GM21381 (cell line): ENCODE measurements around the gene L3MBTL4.

Source experiments
- ATAC-seq: cut with Tn5 transposase; IDR thresholded peaks from one replicate; pipeline ENCODE4 v1.9.1; 2021; ENCODE audit warnings: mild to moderate bottlenecking, moderate library complexity; ENCODE audit not compliant: unreplicated experiment

Gene L3MBTL4

GRCh38 chr18:5973099-5973498 is 441.6 kb downstream of the L3MBTL4 start:
- ATAC-seq = no peak

- ATAC-seq = peak; percentile 43
These were observed 442.4 kb downstream of the L3MBTL4 start for GRCh38 chr18:5972298-5972697.

GRCh38 chr18:5969989-5970403 is 444.7 kb downstream of the L3MBTL4 start:
- no peak for ATAC-seq

- ATAC-seq = no peak
These were observed 445.2 kb downstream of the L3MBTL4 start for GRCh38 chr18:5969355-5969988.

- no peak for ATAC-seq
These were observed 447.0 kb downstream of the L3MBTL4 start for GRCh38 chr18:5967666-5968065.

- no peak for ATAC-seq
These were observed 447.7 kb downstream of the L3MBTL4 start for GRCh38 chr18:5967007-5967406.

GRCh38 chr18:5966514-5966913 is 448.2 kb downstream of the L3MBTL4 start:
- ATAC-seq = no peak

- no peak for ATAC-seq
These were observed 449.7 kb downstream of the L3MBTL4 start for GRCh38 chr18:5964996-5965395.

- no peak for ATAC-seq
These were observed 450.1 kb downstream of the L3MBTL4 start for GRCh38 chr18:5964596-5964995.

- ATAC-seq = no peak
These were observed 450.6 kb downstream of the L3MBTL4 start for GRCh38 chr18:5964108-5964507.

GRCh38 chr18:5963267-5963666 is 451.4 kb downstream of the L3MBTL4 start:
- ATAC-seq = no peak

- ATAC-seq = no peak
These were observed 452.3 kb downstream of the L3MBTL4 start for GRCh38 chr18:5962362-5962761.

- no peak for ATAC-seq
These were observed 452.9 kb downstream of the L3MBTL4 start for GRCh38 chr18:5961828-5962150.

GRCh38 chr18:5961097-5961827 is 453.4 kb downstream of the L3MBTL4 start:
- ATAC-seq = no peak

GRCh38 chr18:5958822-5959221 is 455.9 kb downstream of the L3MBTL4 start:
- no peak for ATAC-seq

GRCh38 chr18:5955861-5956260 is 458.9 kb downstream of the L3MBTL4 start:
- no peak for ATAC-seq

- ATAC-seq = no peak
These were observed 463.1 kb downstream of the L3MBTL4 start for GRCh38 chr18:5951515-5952091.

- ATAC-seq = no peak
These were observed 465.9 kb downstream of the L3MBTL4 start for GRCh38 chr18:5948781-5949180.

GRCh38 chr18:5948237-5948636 is 466.5 kb downstream of the L3MBTL4 start:
- no peak for ATAC-seq

GRCh38 chr18:5944448-5944847 is 470.3 kb downstream of the L3MBTL4 start:
- no peak for ATAC-seq

- no peak for ATAC-seq
These were observed 471.2 kb downstream of the L3MBTL4 start for GRCh38 chr18:5943514-5943913.

- no peak for ATAC-seq
These were observed 472.1 kb downstream of the L3MBTL4 start for GRCh38 chr18:5942591-5942990.
